Neural crest cell (in vitro differentiated cells): ENCODE measurements around the gene NRXN3. TPM values are rescaled to one million over a fixed set of nuclear protein-coding genes. Genes with fewer than 3 reads are reported as not detected.
A peak's percentile ranks its signal among the peaks of the same experiment; 100 is the strongest.

Source experiments
- DNase-seq: peaks from one replicate; pipeline ENCODE4 v3.0.0; 2021; ENCODE audit warnings: low read depth, mixed read lengths, low spot score
- H3K27ac Mint-ChIP-seq: one replicate; pipeline ENCODE4 v1.8.0; 2021; ENCODE audit warnings: mild to moderate bottlenecking, mixed read lengths; ENCODE audit not compliant: unreplicated experiment
- H3K27me3 Mint-ChIP-seq: 2 replicates; pipeline ENCODE4 v1.8.0; 2021; ENCODE audit warnings: low read depth, mild to moderate bottlenecking, mixed read lengths
- H3K36me3 Mint-ChIP-seq: 2 replicates; pipeline ENCODE4 v1.8.0; 2021; ENCODE audit warnings: low read depth, mild to moderate bottlenecking, mixed read lengths
- H3K4me1 Mint-ChIP-seq: 2 replicates; pipeline ENCODE4 v1.8.0; 2021; ENCODE audit warnings: mixed read lengths
- H3K4me3 Mint-ChIP-seq: one replicate; pipeline ENCODE4 v1.8.0; 2021; ENCODE audit warnings: mild to moderate bottlenecking, mixed read lengths
- H3K9me3 Mint-ChIP-seq: 2 replicates; pipeline ENCODE4 v1.8.0; 2021; ENCODE audit warnings: mixed read lengths
- CTCF ChIP-seq: fragments of 200-600 bp; sonication (generic); conservative IDR thresholded peaks from 2 replicates; pipeline ENCODE4 v1.5.0; 2021; ENCODE audit warnings: antibody characterized with exemption, mild to moderate bottlenecking
- total RNA-seq: library from RNA; stranded (reverse); gene quantifications from 2 replicates; pipeline ENCODE4 v1.2.1, GENCODE V29; 2021

NRXN3 gene
- total RNA-seq, 1 donor from 2014 or later = 2.5 TPM

GRCh38 chr14:78764240-78764639, 594.1 kb downstream of the NRXN3 start:
- no peaks in the 10 kb centered on the region for H3K9me3 Mint-ChIP-seq
- TF ChIP-seq CTCF = no peak
- no peak overlapping the region for H3K27ac Mint-ChIP-seq
- H3K4me1 Mint-ChIP-seq = peaks cover 7% of the 10 kb centered on the region
- no peaks in the 10 kb centered on the region for H3K27me3 Mint-ChIP-seq
- H3K36me3 Mint-ChIP-seq = no peaks in the 10 kb centered on the region
- no peak overlapping the region for H3K4me3 Mint-ChIP-seq
- no peak for DNase-seq

- Mint-ChIP-seq H3K4me3 (no peak overlapping the region), H3K27me3 (no peaks in the 10 kb centered on the region), H3K36me3 (no peaks in the 10 kb centered on the region), H3K4me1 (peaks cover 7% of the 10 kb centered on the region), H3K27ac (peak overlapping the region; percentile 1), H3K9me3 (no peaks in the 10 kb centered on the region)
- no peak for TF ChIP-seq CTCF
- DNase-seq = no peak
Measured at GRCh38 chr14:78764645-78765044, 594.5 kb downstream of the NRXN3 start.

GRCh38 chr14:78767436-78767835, 597.3 kb downstream of the NRXN3 start:
- Mint-ChIP-seq H3K27me3 (no peaks in the 10 kb centered on the region), H3K9me3 (no peaks in the 10 kb centered on the region), H3K4me3 (no peak overlapping the region), H3K36me3 (no peaks in the 10 kb centered on the region), H3K4me1 (no peaks in the 10 kb centered on the region), H3K27ac (no peak overlapping the region)
- TF ChIP-seq CTCF = no peak
- DNase-seq = no peak

GRCh38 chr14:78782551-78782950, 612.4 kb downstream of the NRXN3 start:
- Mint-ChIP-seq H3K4me3 (no peak overlapping the region), H3K9me3 (peaks cover 4% of the 10 kb centered on the region), H3K4me1 (no peaks in the 10 kb centered on the region), H3K27ac (no peak overlapping the region), H3K36me3 (no peaks in the 10 kb centered on the region), H3K27me3 (no peaks in the 10 kb centered on the region)
- TF ChIP-seq CTCF = no peak
- no peak for DNase-seq

- no peak for TF ChIP-seq CTCF
- no peak for DNase-seq
- H3K4me1 Mint-ChIP-seq = peaks cover under 1% of the 10 kb centered on the region
- no peaks in the 10 kb centered on the region for H3K36me3 Mint-ChIP-seq
- H3K4me3 Mint-ChIP-seq = no peak overlapping the region
- peaks cover 4% of the 10 kb centered on the region for H3K9me3 Mint-ChIP-seq
- no peaks in the 10 kb centered on the region for H3K27me3 Mint-ChIP-seq
- H3K27ac Mint-ChIP-seq = no peak overlapping the region
Measured at GRCh38 chr14:78785265-78785664, 615.1 kb downstream of the NRXN3 start.
